Endothelial cell of umbilical vein (primary cell): ENCODE measurements around the gene ATG7. TPM values are rescaled to one million over a fixed set of nuclear protein-coding genes. Genes with fewer than 3 reads are reported as not detected.

Source experiments
- BruUV-seq: library from RNA; stranded (reverse); fragments of 400-500 nt; replicated peaks from 2 replicates; lab custom pipeline; 2021; lab: Mats Ljungman, UMichigan
- CTCF ChIA-PET: fragments of 300-600, 350-600 bp; sonication (Branson Sonifier 250); formaldehyde crosslinking; loops from one replicate; lab custom pipeline; 2021; ENCODE audit warnings: antibody characterized with exemption, inconsistent platforms; lab: Charles Lee
- POLR2A ChIA-PET: fragments of 300-600, 350-600 bp; sonication (Branson Sonifier 250); formaldehyde crosslinking; loops from one replicate; lab custom pipeline; 2021; ENCODE audit warnings: antibody characterized with exemption, inconsistent platforms; lab: Charles Lee
- DNase-seq: peaks from one replicate; pipeline ENCODE4 v3.0.0-alpha.2; 2011; ENCODE audit warnings: low read depth, low spot score
- FAIRE-seq: peaks from 2 replicates; lab custom pipeline; 2011; peaks lifted over from hg19 to GRCh38; lab: Jason Lieb, UNC
- H2AFZ ChIP-seq: 2 replicates; pipeline ENCODE4 v1.6.0; 2012; ENCODE audit warnings: low read depth, low read length, control low read depth, inconsistent platforms
- H3K27ac ChIP-seq: 2 replicates; pipeline ENCODE4 v1.5.1; 2011; ENCODE audit warnings: low read depth, mild to moderate bottlenecking, control low read depth, low read length, moderate library complexity; ENCODE audit not compliant: insufficient read depth
- H3K27me3 ChIP-seq, 2 experiments: 2 replicates each; pipeline versions ENCODE4 v1.6.0 to v1.6.1; 2011; ENCODE audit warnings: low read length in 2 of 2, mixed read lengths in 1 of 2; ENCODE audit not compliant: control insufficient read depth in 2 of 2, insufficient read depth in 2 of 2
- H3K36me3 ChIP-seq, 2 experiments: 2 replicates in 1 of 2; 3 replicates in 1 of 2; pipeline ENCODE4 v1.5.1; 2011; ENCODE audit warnings: low read length in 2 of 2, mild to moderate bottlenecking in 1 of 2, moderate library complexity in 1 of 2; ENCODE audit not compliant: control insufficient read depth in 2 of 2, insufficient read depth in 2 of 2; ENCODE audit errors: extremely low read depth in 1 of 2
- H3K4me1 ChIP-seq: 3 replicates; pipeline ENCODE4 v1.5.1; 2011; ENCODE audit warnings: mild to moderate bottlenecking, low read length; ENCODE audit not compliant: control insufficient read depth, insufficient read depth; ENCODE audit errors: extremely low read depth
- H3K4me2 ChIP-seq: 2 replicates; pipeline ENCODE4 v1.6.1; 2011; ENCODE audit warnings: low read length, control low read depth, mixed read lengths; ENCODE audit not compliant: insufficient read depth
- H3K4me3 ChIP-seq, 3 experiments: fragments of 200-600 bp in 1 of 3; sonication (generic), shearing (Covaris generic) in 1 of 3; replicated peaks in 1 of 3; 2 replicates each; pipeline ENCODE4 v1.5.1; 2011 to 2016; ENCODE audit warnings: control low read depth in 3 of 3, low read length in 3 of 3, mild to moderate bottlenecking in 2 of 3, inconsistent platforms in 1 of 3, low read depth in 1 of 3, moderate library complexity in 1 of 3; ENCODE audit not compliant: insufficient read depth in 1 of 3
- H3K79me2 ChIP-seq: 2 replicates; pipeline ENCODE4 v1.6.0; 2012; ENCODE audit warnings: low read length, inconsistent platforms; ENCODE audit not compliant: control insufficient read depth, insufficient read depth
- H3K9ac ChIP-seq: replicated peaks from 2 replicates; pipeline ENCODE3; 2011; ENCODE audit warnings: low read length, control low read depth; ENCODE audit not compliant: insufficient read depth; ENCODE audit errors: extremely low read depth
- H3K9me1 ChIP-seq: replicated peaks from 3 replicates; pipeline ENCODE4 v1.6.0; 2011; ENCODE audit warnings: mild to moderate bottlenecking, low read length; ENCODE audit not compliant: control insufficient read depth, insufficient read depth; ENCODE audit errors: extremely low read depth
- H3K9me3 ChIP-seq: replicated peaks from 2 replicates; pipeline ENCODE4 v1.5.1; 2012; ENCODE audit warnings: low read length, inconsistent platforms; ENCODE audit not compliant: control insufficient read depth, insufficient read depth
- H4K20me1 ChIP-seq: replicated peaks from 2 replicates; pipeline ENCODE3; 2011; ENCODE audit warnings: mild to moderate bottlenecking, low read length; ENCODE audit not compliant: control insufficient read depth, insufficient read depth; ENCODE audit errors: extremely low read depth
- EZH2 ChIP-seq: IDR thresholded peaks from 2 replicates; pipeline ENCODE4 v1.6.1; 2012; ENCODE audit warnings: borderline replicate concordance, low read depth, mild to moderate bottlenecking, moderate library complexity, low read length, inconsistent platforms; ENCODE audit not compliant: severe bottlenecking
- FOS ChIP-seq: IDR thresholded peaks from 2 replicates; pipeline ENCODE4 v1.6.1; 2011; ENCODE audit warnings: mild to moderate bottlenecking, low read length, moderate library complexity, borderline replicate concordance; ENCODE audit not compliant: insufficient read depth
- GATA2 ChIP-seq: IDR thresholded peaks from 2 replicates; pipeline ENCODE4 v1.7.0; 2011; ENCODE audit warnings: low read depth, mild to moderate bottlenecking, moderate library complexity, mixed read lengths, low read length; ENCODE audit not compliant: insufficient read length, insufficient read depth
- JUN ChIP-seq: IDR thresholded peaks from 2 replicates; pipeline ENCODE4 v1.6.1; 2011; ENCODE audit warnings: borderline replicate concordance, low read depth; ENCODE audit not compliant: insufficient read length, insufficient read depth
- MYC ChIP-seq: IDR thresholded peaks from one replicate; pipeline ENCODE4 v1.6.1; 2011; ENCODE audit warnings: mild to moderate bottlenecking, low read depth, low read length
- POLR2A ChIP-seq: IDR thresholded peaks from 2 replicates; pipeline ENCODE4 v1.6.1; 2012; ENCODE audit warnings: low read depth, mild to moderate bottlenecking, control low read depth, low read length
- POLR2AphosphoS5 ChIP-seq: IDR thresholded peaks from 2 replicates; pipeline ENCODE4 v1.6.1; 2012; ENCODE audit warnings: low read depth, mild to moderate bottlenecking, control low read depth, low read length, moderate library complexity; ENCODE audit not compliant: insufficient read depth
- dilution Hi-C: fragments of 300-500 bp; cut with MboI; formaldehyde crosslinking; loops from one replicate; pipeline ENCODE4 v1.15.0; 2019; ENCODE audit warnings: low sequenced_read_pairs; ENCODE audit not compliant: extremely low pct_ligation_motif_present
- intact Hi-C: fragments of 100-400 bp; cut with micrococcal nuclease; formaldehyde crosslinking; loops from one replicate; pipeline ENCODE4 v1.10.0; 2022
- polyA plus RNA-seq, 4 experiments: library from polyadenylated mRNA; depleted of rRNA in 3 of 4; stranded (reverse) in 3 of 4; unstranded in 1 of 4; fragments of >200 nt; gene quantifications; 2 replicates each; pipeline versions ENCODE4 v1.2.1 to v1.2.3, GENCODE V29; 2011 to 2012; ENCODE audit warnings: missing spikeins in 1 of 4
- total RNA-seq: library from RNA; stranded (reverse); gene quantifications from 2 replicates; pipeline ENCODE4 v1.2.3, GENCODE V29; 2021
- TF ChIP-seq, protein P1 (sequence below), 2 donors: IDR thresholded peaks; 1 replicate in 1 of 2; 2 replicates in 1 of 2; pipeline ENCODE4 v1.5.1; 2011; ENCODE audit warnings: low read length in 2 of 2, mild to moderate bottlenecking in 2 of 2, moderate library complexity in 2 of 2, control low read depth in 1 of 2, inconsistent platforms in 1 of 2, low read depth in 1 of 2; ENCODE audit not compliant: insufficient read depth in 1 of 2; ENCODE audit errors: extremely low read depth in 1 of 2
- TF ChIP-seq, protein P2 (sequence below): IDR thresholded peaks from 2 replicates; pipeline ENCODE4 v1.6.1; 2011; ENCODE audit not compliant: insufficient read depth, insufficient read length

Gene ATG7
- total and polyA plus RNA-seq, 2 donors (not counting 3 experiments of a cell fraction or from before 2014, with no cell fraction given): 30.8 to 48.3 TPM

DNA sequence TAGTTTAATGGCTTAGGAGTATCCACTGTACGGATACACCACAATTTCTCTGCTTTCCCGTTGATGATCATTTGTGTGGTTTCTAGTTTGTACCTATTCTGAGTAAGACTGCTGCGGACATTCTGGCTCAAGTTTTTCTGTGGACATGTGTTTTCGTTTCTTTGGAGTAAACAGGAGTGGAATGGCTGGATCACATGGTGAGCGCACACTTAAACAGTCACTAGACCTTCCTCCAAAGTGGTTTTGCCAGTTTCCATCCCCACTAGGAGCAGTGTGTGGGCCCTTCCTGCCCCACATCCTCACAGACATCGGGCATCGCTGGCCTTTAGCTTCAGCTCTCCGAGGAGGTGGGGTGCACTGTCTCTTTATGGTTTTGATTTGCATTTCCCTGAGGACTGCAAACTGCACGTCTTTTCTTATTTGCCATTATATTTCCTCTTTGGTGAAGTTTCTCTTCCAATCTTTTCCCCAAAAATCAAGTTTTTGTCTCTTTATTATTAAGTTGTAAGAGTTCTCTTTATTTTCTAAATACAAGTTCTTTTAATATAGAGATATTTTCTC lies 277.5 kb downstream of the ATG7 start:
- H3K9ac ChIP-seq: no peak overlapping the region
- H3K4me3 ChIP-seq: no peak overlapping the region
- no peaks in the 10 kb centered on the region for H3K27me3 ChIP-seq
- no peak for FAIRE-seq
- no peak overlapping the region for H3K27ac ChIP-seq
- no peak overlapping the region for H3K4me2 ChIP-seq
- dilution Hi-C loops: no loop called here
- ChIA-PET POLR2A (no interaction called here), CTCF (no interaction called here)
- H3K4me1 ChIP-seq: peaks cover 17% of the 10 kb centered on the region
- no peak for TF ChIP-seq POLR2A
- no TSS peak for BruUV-seq
- H2AFZ ChIP-seq: no peak overlapping the region
- no peaks in the 10 kb centered on the region for H3K9me3 ChIP-seq
- intact Hi-C loops: loop anchor here (1.0 to 2.0 kb wide), 3 partner anchors 35 to 73 kb away; no protein-coding TSS in a partner anchor
- H4K20me1 ChIP-seq: no peaks in the 10 kb centered on the region
- H3K79me2 ChIP-seq: peaks cover 3% of the 10 kb centered on the region
- DNase-seq: no peak
- peaks cover 0 to 8% of the 10 kb centered on the region in 2 experiments for H3K36me3 ChIP-seq
- no peaks in the 10 kb centered on the region for H3K9me1 ChIP-seq

DNA sequence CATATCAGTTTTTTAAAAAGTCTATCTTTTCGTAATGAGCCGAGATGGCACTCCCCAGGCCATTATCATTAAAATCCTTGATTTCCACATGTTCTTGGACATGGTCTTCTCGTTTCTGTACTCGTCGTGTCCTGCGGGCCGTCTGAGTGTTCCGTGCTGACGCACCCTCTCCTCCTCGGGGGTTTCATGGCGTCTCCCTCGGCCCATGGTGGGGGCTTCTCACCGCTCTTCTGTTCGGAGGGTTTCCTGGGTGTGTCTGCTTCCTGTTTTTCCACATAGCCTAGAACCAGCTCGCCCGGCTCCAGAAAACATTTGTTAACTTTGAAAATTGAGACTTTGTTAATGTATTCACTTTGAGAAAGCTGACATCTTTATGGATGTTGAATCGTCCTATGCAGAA lies 278.8 kb downstream of the ATG7 start:
- Histone ChIP-seq H2AFZ (no peak overlapping the region), H3K4me1 (peaks cover 17% of the 10 kb centered on the region), H3K4me3 (no peak overlapping the region), H3K27me3 (no peaks in the 10 kb centered on the region), H3K9me1 (no peaks in the 10 kb centered on the region), H4K20me1 (no peaks in the 10 kb centered on the region), H3K4me2 (no peak overlapping the region), H3K79me2 (peaks cover 7% of the 10 kb centered on the region), H3K9ac (no peak overlapping the region), H3K9me3 (no peaks in the 10 kb centered on the region), H3K27ac (no peak overlapping the region), H3K36me3 (peaks cover 2 to 17% of the 10 kb centered on the region in 2 experiments)
- CTCF ChIA-PET: interaction anchor here (0.9 to 1.3 kb wide), 3 partner anchors 87 to 171 kb away, joined by 3 to 4 read pairs (median 3); no protein-coding TSS in a partner anchor
- no TSS peak for BruUV-seq
- intact Hi-C loops (no loop called here), dilution Hi-C loops (no loop called here)
- POLR2A ChIA-PET: no interaction called here
- FAIRE-seq: no peak
- no peak for TF ChIP-seq MYC
- TF ChIP-seq POLR2AphosphoS5: no peak
- TF ChIP-seq, protein P1, sequence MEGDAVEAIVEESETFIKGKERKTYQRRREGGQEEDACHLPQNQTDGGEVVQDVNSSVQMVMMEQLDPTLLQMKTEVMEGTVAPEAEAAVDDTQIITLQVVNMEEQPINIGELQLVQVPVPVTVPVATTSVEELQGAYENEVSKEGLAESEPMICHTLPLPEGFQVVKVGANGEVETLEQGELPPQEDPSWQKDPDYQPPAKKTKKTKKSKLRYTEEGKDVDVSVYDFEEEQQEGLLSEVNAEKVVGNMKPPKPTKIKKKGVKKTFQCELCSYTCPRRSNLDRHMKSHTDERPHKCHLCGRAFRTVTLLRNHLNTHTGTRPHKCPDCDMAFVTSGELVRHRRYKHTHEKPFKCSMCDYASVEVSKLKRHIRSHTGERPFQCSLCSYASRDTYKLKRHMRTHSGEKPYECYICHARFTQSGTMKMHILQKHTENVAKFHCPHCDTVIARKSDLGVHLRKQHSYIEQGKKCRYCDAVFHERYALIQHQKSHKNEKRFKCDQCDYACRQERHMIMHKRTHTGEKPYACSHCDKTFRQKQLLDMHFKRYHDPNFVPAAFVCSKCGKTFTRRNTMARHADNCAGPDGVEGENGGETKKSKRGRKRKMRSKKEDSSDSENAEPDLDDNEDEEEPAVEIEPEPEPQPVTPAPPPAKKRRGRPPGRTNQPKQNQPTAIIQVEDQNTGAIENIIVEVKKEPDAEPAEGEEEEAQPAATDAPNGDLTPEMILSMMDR (IDR thresholded peaks at IDR 0.05; ENCODE audit: extremely low read depth in 1 of 2, insufficient read depth in 1 of 2, low read depth in 1 of 2, low read length in 2 of 2): no peak
- TF ChIP-seq POLR2A: no peak
- no peak for TF ChIP-seq JUN
- no peak for TF ChIP-seq EZH2
- TF ChIP-seq, protein P2, sequence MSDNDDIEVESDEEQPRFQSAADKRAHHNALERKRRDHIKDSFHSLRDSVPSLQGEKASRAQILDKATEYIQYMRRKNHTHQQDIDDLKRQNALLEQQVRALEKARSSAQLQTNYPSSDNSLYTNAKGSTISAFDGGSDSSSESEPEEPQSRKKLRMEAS: no peak
- no peak for TF ChIP-seq GATA2
- TF ChIP-seq FOS: no peak
- DNase-seq: no peak
